ENCODE results near the gene RTKN.
"Not testable (repeated sequence)": the region's sequence is repeated elsewhere in the genome, so short reads cannot be mapped to it uniquely, and the experiment has no call there.

The RTKN gene

DNA sequence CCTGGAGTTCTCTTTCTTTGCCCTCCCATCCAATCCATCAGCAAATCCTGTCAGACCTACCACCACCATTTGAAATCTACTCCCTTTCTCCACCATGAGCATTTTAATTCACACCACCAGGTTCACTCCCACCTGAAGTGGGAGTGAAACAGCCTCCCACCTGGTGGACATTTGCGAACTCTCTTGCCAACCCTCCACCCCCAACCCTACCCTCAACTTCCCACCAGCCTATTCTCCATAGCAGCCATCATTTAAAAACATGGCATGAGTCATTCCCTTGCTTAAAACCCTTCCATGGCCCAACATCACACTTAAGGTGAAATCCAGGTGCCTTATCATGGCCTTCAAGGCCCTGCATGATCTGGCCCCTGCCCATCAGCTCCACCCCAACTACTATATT lies 3.5 kb downstream of the RTKN start:
- no peak for DNase-seq

DNA sequence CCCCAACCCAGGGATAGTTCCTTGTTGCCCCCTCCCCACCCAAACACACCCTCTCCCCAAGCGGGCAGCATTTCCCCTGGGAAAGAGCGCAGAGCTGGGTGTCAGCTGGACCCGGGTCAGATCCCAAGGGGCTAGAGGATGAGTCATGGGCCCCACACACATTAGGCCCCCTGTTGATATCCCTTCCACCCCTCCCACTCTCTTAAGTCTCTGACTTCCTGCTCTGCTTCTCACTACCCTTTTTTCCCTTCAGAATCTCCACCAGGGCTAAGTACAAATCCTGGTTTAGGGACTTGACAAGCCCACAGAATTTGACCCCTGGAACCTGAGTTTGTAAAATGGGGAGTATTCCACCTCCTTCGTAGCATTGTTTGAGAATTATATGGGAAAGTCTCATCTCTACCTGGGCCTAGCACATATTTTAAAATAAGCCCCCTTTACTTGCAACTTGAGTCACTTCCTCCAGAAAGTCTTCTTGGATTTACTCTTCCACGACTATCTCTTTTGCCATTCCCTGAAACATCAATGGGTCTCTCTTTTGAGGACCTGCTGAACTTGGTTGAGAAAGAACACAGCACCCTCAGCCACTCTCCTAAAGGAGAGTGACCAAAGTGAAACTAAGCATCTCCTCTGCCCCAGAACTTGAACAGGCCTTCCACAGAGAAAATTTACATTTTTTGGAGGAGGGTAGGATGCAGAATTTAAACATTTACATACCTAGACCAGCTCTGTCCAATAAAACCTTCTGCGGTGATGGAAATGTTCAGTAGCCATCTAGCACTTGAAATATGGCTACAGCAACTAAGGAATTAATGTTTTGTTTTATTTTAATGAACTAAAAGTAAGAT lies 4.7 kb downstream of the RTKN start:
- no peak for DNase-seq

DNA sequence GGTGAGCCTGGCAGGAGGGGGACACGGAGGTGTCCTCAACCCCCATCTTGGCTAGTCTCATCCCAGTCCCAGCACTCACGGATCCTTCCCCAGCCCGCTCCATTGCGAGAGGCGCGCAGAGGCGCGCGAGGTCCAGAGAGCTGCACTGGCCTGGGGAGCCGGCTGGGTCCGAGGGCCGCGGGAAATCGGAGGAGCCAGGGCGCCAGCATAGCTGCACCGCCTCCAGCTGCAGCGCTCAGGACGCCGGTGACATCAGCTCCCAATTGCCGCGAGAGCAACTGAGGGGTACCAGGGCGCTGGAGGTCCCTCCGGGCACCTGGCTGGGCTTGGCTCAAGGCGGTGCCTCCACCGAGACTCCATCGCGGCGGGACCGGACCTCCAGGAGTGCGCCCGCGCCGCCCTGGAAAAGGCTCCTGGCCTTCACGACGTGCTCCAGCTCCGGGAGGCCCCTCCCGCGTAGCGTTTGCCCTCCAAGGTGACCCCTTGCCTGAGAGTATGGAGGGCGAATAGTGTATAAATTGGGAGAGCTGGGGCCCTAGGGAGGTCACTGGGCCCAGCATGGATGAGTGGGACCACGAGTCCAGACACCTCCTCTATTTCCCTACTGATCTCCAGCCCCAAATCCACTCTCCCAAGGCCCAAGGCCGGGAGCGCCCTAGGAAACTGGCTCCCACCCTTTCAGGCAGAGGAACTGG lies 5.5 kb downstream of the RTKN start:
- no peak for DNase-seq

- no peak for DNase-seq
Observed at GRCh38 chr2:74430502-74430901, 11.2 kb downstream of the RTKN start.

DNA sequence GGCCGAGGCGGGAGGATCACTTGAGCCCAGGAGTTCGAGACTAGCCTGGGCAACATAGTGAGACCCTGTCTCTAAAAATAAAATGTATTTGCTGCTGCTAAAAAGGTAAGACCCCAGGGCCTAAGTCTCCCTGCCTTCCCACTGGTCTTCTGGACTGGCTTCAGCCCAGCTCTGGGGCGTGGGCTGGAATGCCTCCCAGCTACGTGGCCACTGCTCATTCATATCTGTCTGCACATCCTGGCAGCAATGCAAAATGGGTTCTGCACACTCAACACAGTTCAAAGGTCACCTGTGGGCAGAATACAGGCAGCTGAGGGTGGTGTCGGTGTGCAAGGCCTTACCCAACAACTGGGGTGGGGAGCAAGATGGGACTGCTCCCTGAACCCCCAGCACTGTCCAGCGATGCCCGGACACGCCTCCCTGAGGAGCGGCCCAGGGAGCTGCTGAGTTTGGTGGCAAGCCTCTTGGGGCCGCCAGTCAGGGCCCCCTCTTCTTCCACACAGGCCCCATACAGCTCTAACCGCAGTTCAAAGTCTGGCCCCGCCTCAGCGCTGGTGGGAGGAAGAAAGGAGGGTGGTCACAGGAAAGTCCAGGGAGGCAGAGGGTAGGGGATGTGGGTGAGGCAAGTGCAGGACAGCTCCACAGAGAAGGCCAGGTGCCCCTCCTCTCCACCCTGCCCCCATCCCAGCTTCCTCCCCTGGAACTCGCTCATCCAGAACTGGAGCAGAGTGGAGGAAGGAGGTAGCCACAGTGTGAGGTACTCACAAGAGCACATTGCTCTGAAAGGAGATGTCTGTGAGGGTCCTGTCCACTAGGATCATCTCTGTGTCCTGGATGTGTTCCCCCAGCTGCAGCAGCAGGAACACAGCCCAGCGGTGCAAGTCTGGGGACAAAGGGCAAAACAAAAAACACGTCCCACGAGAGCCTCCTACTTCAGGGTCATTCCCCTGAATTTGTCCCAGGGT lies 12.0 kb downstream of the RTKN start:
- no peak for DNase-seq

DNA sequence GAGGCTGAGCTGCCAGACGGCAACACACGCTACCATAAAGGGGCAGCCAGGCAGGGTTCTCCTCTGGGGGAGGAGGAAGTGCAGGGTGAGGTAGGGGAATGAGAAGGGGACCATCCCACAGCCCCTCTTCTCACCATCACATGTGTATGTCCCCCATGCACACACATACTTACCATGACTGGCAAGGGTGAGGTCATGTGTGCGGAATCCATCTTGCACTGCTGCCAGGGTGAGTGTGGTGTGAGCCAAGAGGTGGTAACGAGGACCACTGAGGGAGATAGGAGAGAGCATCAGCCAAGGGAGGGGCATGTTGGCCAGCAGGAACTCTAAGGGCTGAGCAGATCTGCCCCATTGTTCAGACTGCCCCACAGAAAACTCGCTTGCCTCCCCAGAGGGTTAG lies 13.1 kb downstream of the RTKN start:
- no peak for DNase-seq

GRCh38 chr2:74427551-74427950 lies 14.2 kb downstream of the RTKN start:
- no peak for DNase-seq

DNA sequence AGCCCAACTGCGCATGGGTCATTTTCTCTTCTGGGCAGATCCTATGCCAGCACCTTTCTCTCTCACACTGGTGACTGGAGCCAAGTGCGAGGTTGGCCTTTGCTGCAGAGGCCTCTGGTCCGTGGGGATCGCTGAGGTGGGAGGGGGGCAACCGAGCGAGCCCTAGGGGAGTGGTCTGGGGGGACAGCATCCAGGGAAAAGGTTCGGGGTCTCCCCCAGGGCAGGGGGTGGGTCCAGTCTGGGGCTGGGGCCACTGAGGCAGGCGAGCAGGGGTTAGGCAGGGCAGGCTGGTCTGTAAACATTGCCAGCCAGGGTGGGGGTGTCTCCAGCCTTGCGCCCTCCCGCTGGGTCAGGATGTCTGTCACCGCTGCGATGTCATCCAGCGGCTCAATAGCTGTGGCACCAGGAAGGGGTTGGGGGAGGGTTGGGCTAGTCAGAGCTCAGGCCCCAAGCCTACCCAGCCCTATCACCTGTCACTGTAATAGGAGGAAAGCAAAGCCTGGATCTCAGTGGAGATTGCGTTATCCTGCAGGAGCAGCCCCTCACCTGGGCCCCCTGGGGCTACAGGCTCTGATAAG lies 15.5 kb downstream of the RTKN start:
- no peak for DNase-seq

- DNase-seq, result no peak
Observed at GRCh38 chr2:74425523-74425922, 16.2 kb downstream of the RTKN start.

GRCh38 chr2:74424995-74425406 lies 16.7 kb downstream of the RTKN start:
- no peak for DNase-seq

- DNase-seq, result no peak
Observed at GRCh38 chr2:74424139-74424992, 17.4 kb downstream of the RTKN start.

- DNase-seq, result no peak
Observed at GRCh38 chr2:74423231-74424095, 18.3 kb downstream of the RTKN start.

GRCh38 chr2:74421221-74421870 lies 20.4 kb downstream of the RTKN start, which contains the start of the genes C2orf81 and WDR54:
C2orf81 (minus strand) TSS chr2:74421619; CDS start chr2:74421560, 59 bp downstream.
WDR54 (plus strand) TSS chr2:74421730; CDS start chr2:74422154, 424 bp downstream.
- DNase-seq, result peak; percentile 96

- DNase-seq, result not testable (repeated sequence)
Observed at GRCh38 chr2:74420443-74421103, 21.2 kb downstream of the RTKN start.

DNA sequence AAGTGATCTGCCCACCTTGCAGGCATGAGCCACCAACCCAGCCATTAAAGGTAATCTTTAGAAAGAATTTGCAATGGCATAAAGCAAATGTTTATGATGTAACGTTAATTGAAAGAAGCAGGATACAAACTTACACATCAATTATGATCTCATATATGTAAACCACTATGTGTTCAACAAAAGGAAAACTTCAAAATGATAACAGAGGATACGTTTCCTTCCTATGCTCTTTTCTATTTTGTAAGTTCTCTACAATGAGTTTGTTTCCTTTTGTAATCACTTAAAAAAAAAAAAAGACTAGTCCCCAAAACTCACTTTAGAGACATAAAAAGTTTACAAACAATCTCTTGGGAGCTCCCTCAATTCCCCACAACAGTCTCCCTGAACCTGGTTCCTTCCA lies 21.7 kb downstream of the RTKN start:
- no peak for DNase-seq

DNA sequence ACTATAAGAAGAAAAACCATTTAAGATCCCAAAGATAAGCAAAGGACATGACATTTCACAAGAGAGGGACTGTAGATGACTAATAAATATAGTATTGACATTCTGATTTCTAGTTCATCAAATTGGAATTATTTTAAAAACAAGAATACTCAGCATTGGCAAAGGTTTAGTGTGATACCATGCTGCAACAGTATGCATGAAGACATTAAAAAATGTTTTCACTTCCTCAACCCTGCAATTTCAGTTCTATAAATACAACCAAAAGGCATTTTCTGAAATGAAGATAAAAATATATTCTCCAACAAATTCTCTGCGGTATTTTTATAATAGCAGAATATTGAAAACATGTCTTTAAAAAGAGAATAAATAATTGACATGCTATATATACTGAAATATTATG lies 22.4 kb downstream of the RTKN start:
- DNase-seq, result no peak

DNA sequence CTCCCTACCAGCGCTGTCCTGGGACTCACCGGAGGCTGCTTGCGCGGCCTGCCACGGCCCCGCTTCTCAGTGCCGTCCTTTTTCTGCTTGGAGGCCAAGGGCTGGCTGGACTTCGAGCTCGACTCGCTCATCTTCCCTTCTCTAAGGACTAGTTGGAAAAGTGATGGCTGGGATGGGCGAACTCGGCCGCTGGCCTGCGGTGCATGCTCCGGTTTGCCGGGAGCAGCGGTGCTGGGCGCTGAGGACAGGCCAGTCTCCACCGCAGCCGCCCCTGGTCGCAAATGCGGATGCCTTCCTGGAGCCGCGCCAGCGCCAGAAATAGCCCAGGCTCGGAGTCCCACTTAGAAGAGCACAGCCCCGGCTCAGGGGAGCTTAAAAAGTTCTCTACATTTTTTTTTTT lies 23.4 kb downstream of the RTKN start:
- no peak for DNase-seq

DNA sequence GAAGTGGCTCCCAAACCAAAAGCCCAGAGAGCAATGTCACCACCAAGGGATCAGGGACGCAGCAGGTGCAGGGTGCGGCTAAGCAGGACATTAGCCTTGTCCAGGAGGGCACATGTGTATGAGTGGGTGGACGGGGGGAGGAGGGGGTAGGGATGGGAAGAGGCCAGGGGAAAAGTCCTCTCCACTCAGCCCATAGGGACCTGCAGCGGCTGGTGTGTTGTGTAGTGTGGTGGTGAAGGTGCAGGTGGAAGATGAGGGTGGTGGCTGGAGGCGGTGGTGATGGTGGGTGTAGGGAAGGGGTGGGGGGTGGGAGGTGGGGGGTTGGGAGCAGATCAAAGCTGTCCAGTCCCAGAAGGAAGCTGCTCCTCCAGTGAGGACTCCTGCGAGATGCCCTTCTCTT lies 24.0 kb downstream of the RTKN start:
- DNase-seq, result no peak

- no peak for DNase-seq
Observed at GRCh38 chr2:74417197-74417596, 24.5 kb downstream of the RTKN start.

DNA sequence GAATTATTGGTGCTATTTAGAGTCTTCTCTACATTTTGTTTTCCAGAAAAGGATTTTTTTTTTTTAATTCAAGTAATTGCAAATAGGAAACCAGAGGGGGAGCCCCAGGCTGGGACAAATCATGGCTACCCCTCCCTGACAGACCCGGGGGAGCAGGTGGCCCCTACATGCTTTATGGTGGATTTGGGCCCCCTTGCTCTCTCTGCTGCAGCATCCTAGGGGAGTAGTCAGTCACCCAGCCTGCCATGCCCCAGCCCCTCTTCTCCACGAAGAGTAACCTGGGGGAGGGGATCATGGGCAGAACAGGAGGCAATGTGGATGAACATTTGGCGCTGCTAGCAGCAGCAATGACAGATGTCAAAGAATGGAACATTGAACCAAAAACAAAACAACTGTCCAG lies 25.0 kb downstream of the RTKN start:
- no peak for DNase-seq

All from CD4-positive, alpha-beta T cell treated with Interferon gamma for 1 hour (primary cell).